Measurements from ENCODE around the gene FAM20A. TPM values are rescaled to one million over a fixed set of nuclear protein-coding genes. Genes with fewer than 3 reads are reported as not detected.

Gene FAM20A
- 10 to 100 TPM in 1 of 4 donors, 1 to 10 TPM in 3; 2.0 to 10.1 (median 3.7) TPM for total RNA-seq
- polyA plus RNA-seq, result 2.3 TPM
- long read RNA-seq, donor 1, transcript FAM20A-205 (11 exons, 2,955 nt), result major isoform, 5 of 9 reads
- long read RNA-seq, donor 1, partial matches to known transcripts, result 2 of 9 reads
- long read RNA-seq, donor 1, other reads (novel, unspliced or antisense), result 2 of 9 reads
- long read RNA-seq, donor 2, partial matches to known transcripts, result 1 of 2 reads
- long read RNA-seq, donor 2, other reads (novel, unspliced or antisense), result 0 of 2 reads
- long read RNA-seq, donor 3, partial matches to known transcripts, result 11 of 20 reads
- long read RNA-seq, donor 3, other reads (novel, unspliced or antisense), result 6 of 20 reads
- long read RNA-seq, donor 4, partial matches to known transcripts, result 0 of 1 reads
- long read RNA-seq, donor 4, other reads (novel, unspliced or antisense), result 1 of 1 reads

DNA sequence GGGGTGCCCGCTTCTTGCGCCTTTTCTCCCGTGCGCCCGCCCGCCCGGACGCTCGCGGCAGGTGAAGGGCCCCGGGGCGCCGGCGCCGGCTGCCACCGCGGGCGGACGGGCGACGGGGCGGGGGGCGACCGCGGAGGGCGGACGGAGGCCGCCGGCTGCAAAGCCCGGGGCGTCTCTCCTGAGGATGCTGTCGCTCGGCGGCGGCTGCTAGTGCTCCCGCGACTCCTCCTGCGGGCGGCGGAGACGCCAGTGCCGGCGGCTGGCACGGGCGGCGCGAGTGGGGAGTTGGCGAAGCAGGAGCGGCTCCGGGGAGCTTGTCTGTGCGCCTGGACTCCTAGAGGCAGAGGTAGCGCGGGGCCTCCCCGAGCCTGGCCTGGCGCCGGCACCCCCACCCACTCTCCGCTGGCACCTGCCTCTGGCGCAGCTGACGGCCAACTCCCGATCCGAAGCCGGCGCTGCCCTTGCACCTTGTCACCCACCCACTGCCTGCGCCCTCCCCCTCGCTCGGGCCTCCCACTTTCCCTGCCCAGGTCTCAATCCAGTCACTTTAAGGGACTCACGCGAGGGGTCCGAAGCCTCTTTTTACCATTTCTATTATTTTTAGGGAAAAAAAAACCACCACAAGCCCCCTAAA is at the start of gene FAM20A:
Gene FAM20A, minus strand, starts transcription at position 437 of the 634 bp plus-strand sequence. CDS start 701 bp downstream, outside the sequence.
- H3K27me3 ChIP-seq (ENCODE audit: control insufficient read depth, insufficient read depth), result no peaks in the 10 kb centered on the region
- 3% methylated on average over 56 of the region's 69 CpGs for WGBS
- ATAC-seq, result peak; percentile 54 to 73
- intact Hi-C loops (cut with DNase I), result no loop called here
- H3K4me3 ChIP-seq (ENCODE audit: low read length), result peak within 1 kb of the TSS; percentile 82
- peak; percentile 60 to 83 (median 78) for DNase-seq
- H3K4me1 ChIP-seq (ENCODE audit: control insufficient read depth, insufficient read depth, low read length), result no peaks in the 10 kb centered on the region
- peak within 1 kb of the TSS; percentile 19 for H3K27ac ChIP-seq (ENCODE audit: low read length)
- H3K9me3 ChIP-seq (ENCODE audit: control insufficient read depth, low read length), result no peaks in the 10 kb centered on the region

DNA sequence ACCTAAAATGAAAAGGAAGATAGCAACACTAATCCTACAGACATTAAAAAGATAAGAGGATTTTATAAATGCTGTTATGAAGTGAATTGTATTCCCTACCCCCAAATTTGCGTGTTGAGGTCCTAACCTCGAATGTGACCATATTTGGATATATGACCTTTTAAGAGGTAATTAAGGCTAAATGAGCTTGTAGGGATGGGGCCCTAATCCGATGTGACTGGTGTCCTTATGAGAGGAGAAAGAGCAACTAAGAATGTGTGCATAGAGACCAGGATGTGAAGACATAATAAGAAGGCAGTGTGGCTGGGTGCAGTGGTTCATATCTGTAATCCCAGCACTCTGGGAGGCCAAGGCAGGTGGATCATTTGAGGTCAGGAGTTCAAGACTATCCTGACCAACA is 48.2 kb upstream of the FAM20A start:
- 90% methylated on average over 3 of the region's 3 CpGs for WGBS

DNA sequence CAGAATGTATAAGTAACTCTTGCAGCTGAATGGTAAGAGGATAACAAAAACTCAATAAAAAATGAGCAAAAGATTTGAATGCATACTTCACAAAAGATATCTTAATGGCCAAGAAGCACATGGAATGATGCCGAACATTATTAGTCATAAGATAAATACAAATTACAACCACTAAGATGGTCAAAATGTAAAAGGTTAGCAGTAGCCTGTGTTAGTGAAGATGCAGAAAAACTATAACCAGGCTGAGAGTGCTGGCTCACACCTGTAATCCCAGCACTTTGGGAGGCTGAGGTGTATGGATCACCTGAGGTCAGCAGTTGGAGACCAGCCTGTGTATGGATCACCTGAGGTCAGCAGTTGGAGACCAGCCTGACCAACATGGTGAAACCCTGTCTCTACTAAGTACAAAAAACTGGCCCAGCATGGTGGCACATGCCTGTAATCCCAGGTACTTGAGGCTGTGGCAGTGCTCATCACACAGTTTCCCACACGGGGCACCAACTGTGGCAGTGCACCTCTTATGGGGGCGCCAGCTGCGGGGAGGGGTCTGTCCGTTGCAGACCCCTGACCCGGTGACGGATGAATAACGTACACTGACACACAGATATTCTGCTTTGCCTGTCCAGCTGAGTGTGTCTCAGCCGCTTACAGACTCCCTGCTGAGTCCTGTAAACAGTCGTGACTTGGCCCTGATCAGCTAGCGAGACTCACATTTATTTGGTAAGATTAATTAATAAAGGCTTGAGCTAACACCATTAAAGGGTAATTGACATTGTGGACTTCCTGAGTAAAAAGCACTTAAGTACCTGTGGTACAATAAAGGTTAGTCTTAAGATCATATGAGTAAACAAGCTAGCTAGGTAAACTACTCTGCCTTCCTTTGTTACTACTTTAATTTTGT is 45.7 kb upstream of the FAM20A start:
- ATAC-seq (no peak), DNase-seq (no peak)
- H3K27me3 ChIP-seq (ENCODE audit: control insufficient read depth, insufficient read depth), result no peaks in the 10 kb centered on the region
- H3K9me3 ChIP-seq (ENCODE audit: control insufficient read depth, low read length), result no peaks in the 10 kb centered on the region
- no peak overlapping the region for H3K27ac ChIP-seq (ENCODE audit: low read length)
- H3K4me3 ChIP-seq (ENCODE audit: low read length), result no peak overlapping the region
- intact Hi-C loops (cut with DNase I), result no loop called here
- 91% methylated on average over 11 of the region's 11 CpGs for WGBS
- H3K4me1 ChIP-seq (ENCODE audit: control insufficient read depth, insufficient read depth, low read length), result no peaks in the 10 kb centered on the region

More for the DNA sequence above, 48.2 kb upstream of the FAM20A start:
- Histone ChIP-seq H3K9me3 (ENCODE audit: control insufficient read depth, low read length) (no peaks in the 10 kb centered on the region), H3K4me1 (ENCODE audit: control insufficient read depth, insufficient read depth, low read length) (no peaks in the 10 kb centered on the region), H3K4me3 (ENCODE audit: low read length) (no peak overlapping the region), H3K27ac (ENCODE audit: low read length) (no peak overlapping the region), H3K27me3 (ENCODE audit: control insufficient read depth, insufficient read depth) (no peaks in the 10 kb centered on the region)
- DNase-seq (no peak), ATAC-seq (no peak)
- intact Hi-C loops (cut with DNase I), result no loop called here

DNA sequence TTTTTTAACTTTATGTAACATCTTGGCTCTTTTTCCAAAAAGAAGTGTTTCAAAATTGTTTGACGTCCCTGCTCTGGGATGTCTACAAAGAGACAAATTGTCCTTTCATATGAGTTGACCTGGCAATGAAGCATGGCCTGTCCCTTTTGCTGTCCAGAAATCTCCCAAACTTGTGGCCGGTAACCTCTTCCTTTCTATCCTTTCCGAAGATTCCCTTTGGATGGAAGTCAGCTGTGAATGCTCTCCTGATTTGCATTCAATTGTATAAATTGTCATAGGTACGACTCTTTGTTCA is 40.9 kb upstream of the FAM20A start:
- ATAC-seq (no peak), DNase-seq (no peak)
- WGBS, result 76% methylated on average over 4 of the region's 4 CpGs
- intact Hi-C loops (cut with DNase I), result no loop called here
- Histone ChIP-seq H3K27ac (ENCODE audit: low read length) (no peak overlapping the region), H3K9me3 (ENCODE audit: control insufficient read depth, low read length) (no peaks in the 10 kb centered on the region), H3K4me3 (ENCODE audit: low read length) (no peak overlapping the region), H3K4me1 (ENCODE audit: control insufficient read depth, insufficient read depth, low read length) (no peaks in the 10 kb centered on the region), H3K27me3 (ENCODE audit: control insufficient read depth, insufficient read depth) (no peaks in the 10 kb centered on the region)

DNA sequence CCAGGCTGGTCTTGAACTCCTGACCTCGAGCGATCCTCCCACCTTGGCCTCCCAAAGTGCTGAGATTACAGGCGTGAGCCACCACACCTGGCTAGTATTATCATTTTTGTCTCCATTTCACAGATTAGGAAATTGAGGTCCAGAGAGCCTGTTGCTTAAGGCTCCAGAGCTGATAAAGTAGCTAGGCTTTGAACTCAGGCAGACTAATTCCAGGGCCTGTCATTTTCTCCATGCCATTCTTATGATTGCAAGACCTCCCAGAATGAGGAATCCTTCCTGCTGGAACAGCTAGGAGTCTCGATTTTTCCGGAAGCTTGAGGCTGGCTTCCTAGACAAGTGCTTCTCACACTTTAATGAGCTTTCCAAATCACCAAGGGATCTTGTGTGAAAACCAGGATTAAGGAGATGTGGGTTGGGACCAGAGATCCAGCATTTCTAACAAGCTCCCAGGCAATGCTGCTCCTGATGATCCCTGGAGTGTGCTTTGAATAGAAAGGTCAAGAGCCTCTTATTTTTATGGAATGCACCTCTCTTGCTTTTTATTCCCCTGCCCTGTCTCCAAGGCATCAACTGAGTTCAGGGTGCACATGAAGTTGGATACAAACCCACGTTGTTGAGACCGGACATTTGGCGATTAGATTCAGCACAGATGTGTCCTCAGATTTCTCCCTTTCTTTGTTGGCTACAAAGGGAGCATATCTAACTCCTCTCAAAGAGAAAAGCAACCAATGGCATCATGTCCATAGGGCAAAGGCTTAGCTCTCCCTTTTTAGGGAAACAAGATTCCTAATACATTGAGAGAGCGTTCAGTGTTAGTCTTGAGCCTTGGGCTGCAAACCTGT is 40.3 kb upstream of the FAM20A start:
- intact Hi-C loops (cut with DNase I), result no loop called here
- Histone ChIP-seq H3K27ac (ENCODE audit: low read length) (no peak overlapping the region), H3K4me3 (ENCODE audit: low read length) (no peak overlapping the region), H3K4me1 (ENCODE audit: control insufficient read depth, insufficient read depth, low read length) (no peaks in the 10 kb centered on the region), H3K27me3 (ENCODE audit: control insufficient read depth, insufficient read depth) (no peaks in the 10 kb centered on the region), H3K9me3 (ENCODE audit: control insufficient read depth, low read length) (no peaks in the 10 kb centered on the region)
- DNase-seq (no peak), ATAC-seq (no peak)
- WGBS, result 75% methylated on average over 9 of the region's 9 CpGs

DNA sequence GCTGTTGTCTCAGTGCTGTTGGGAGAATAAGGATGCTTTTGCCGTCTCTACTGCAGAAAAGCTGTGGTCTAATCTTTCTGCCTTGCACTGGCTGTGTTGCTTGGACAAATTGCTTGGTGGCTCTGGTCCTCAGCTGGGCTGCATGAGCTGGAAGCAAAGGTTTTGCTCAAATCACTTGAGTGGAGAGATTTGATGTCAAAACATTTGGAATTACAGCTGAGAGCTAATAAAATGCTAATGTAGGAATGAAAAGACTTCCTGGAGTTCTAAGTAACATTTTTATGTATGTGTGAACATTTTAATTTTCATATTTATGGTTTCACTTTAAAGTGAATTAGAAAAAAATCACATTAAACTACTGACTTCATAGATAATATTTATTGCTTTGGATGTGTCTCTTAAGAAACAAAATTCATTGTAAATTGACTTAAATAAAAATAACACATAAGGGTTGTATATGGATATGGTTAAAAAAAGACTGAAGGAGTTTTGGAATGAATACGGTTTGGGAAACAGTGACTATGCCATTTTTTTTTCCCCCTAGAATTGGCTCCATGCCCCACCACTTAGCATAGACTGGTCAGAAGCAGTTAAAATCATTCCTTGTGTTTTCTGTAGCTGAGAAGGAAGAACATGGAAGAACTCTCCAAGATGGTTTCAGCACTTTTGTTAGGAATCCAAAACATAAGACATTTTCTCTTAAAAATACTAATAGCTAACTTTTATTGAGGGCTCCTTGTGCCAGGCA is 39.2 kb upstream of the FAM20A start:
- no peak overlapping the region for H3K27ac ChIP-seq (ENCODE audit: low read length)
- ATAC-seq (no peak), DNase-seq (no peak)
- no peaks in the 10 kb centered on the region for H3K9me3 ChIP-seq (ENCODE audit: control insufficient read depth, low read length)
- WGBS, result 40% methylated on average over 2 of the region's 2 CpGs
- no peak overlapping the region for H3K4me3 ChIP-seq (ENCODE audit: low read length)
- intact Hi-C loops (cut with DNase I), result no loop called here
- H3K27me3 ChIP-seq (ENCODE audit: control insufficient read depth, insufficient read depth), result no peaks in the 10 kb centered on the region
- H3K4me1 ChIP-seq (ENCODE audit: control insufficient read depth, insufficient read depth, low read length), result no peaks in the 10 kb centered on the region

DNA sequence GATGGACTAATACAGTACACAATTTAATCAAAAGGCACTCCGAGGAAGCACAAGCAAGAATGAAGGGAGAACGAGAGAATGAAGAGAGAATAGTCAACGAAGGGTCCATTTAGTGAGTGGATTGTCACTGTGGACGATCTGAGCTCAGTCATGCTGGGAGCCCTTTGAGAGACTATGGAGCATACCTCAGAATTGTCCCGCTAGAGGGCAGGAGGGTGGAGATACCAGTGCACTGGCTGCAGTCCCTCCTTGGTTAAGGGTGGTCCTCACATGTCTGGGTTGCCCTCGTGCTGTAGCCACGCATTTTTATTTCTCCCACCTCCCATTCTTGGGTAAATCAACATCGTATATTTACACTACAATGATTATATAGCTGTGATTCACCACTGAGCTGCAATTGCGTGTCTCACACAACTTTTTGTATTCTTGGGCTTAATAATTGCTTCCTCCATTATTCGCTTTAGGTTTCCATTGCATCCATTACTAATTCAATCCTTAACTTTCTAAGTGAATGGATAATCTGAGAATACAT is 33.2 kb upstream of the FAM20A start:
- no peaks in the 10 kb centered on the region for H3K4me1 ChIP-seq (ENCODE audit: control insufficient read depth, insufficient read depth, low read length)
- intact Hi-C loops (cut with DNase I), result loop anchor here in 1 of 4 donors (10.0 kb wide), 1 partner anchor 60 kb away; no protein-coding TSS in a partner anchor
- ATAC-seq (no peak), DNase-seq (no peak)
- 78% methylated on average over 10 of the region's 10 CpGs for WGBS
- H3K27me3 ChIP-seq (ENCODE audit: control insufficient read depth, insufficient read depth), result no peaks in the 10 kb centered on the region
- no peaks in the 10 kb centered on the region for H3K9me3 ChIP-seq (ENCODE audit: control insufficient read depth, low read length)
- H3K4me3 ChIP-seq (ENCODE audit: low read length), result no peak overlapping the region
- no peak overlapping the region for H3K27ac ChIP-seq (ENCODE audit: low read length)

DNA sequence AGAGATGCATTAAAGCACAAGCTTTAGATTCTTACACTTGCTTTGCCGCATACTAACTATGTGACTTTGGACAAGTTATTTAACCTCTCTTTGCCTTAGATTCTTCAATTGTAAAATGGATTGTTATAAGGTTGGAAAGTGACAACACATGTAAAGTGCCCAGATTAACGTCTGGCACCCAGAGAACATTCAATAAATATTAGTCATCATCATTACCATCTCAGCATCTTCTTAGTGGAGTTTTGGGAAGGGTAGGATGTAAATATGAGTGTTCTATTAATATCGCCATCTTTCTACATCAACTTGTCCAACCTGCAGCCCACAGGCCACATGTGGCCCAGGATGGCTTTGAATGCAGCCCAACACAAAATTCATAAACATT is 27.4 kb upstream of the FAM20A start:
- no peak for ATAC-seq
- WGBS, result 90% methylated on average over 3 of the region's 3 CpGs
- Histone ChIP-seq H3K27ac (ENCODE audit: low read length) (no peak overlapping the region), H3K27me3 (ENCODE audit: control insufficient read depth, insufficient read depth) (no peaks in the 10 kb centered on the region), H3K4me3 (ENCODE audit: low read length) (no peak overlapping the region), H3K9me3 (ENCODE audit: control insufficient read depth, low read length) (no peaks in the 10 kb centered on the region), H3K4me1 (ENCODE audit: control insufficient read depth, insufficient read depth, low read length) (no peaks in the 10 kb centered on the region)
- no peak for DNase-seq
- intact Hi-C loops (cut with DNase I), result no loop called here

DNA sequence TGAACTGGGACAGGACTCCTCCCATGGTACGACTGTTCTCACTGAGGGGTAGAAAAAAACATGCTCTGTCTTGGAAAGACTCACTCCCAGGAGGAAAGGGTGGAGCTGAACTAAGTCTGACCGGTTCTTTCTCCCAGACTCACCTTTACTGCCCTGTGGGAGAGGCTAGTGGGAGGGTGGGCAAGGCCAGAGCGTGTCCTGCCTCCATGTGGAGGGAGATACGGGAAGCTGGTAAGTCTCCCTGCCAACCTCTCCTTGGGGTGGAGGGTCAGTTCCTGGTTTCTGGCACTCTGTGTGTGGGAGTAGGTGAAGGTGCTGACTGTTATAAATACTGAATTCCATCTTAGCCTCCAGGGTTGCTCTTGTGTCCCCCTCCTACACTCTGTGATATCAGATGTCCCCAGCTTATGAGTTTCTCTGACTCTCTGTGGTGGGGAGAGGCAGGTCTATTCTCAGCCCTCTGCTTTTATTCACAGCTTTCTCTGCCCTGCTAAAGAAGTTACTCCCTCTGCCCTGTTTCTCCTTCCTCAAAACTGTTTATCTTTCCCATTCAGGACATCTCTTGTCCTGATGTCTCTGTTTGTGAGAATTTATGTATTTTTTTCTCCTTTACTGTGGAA is 26.9 kb upstream of the FAM20A start:
- ATAC-seq (peak; percentile 62 to 92), DNase-seq (no peak)
- intact Hi-C loops (cut with DNase I), result no loop called here
- 35% methylated on average over 4 of the region's 4 CpGs for WGBS
- no peaks in the 10 kb centered on the region for H3K4me1 ChIP-seq (ENCODE audit: control insufficient read depth, insufficient read depth, low read length)
- no peaks in the 10 kb centered on the region for H3K9me3 ChIP-seq (ENCODE audit: control insufficient read depth, low read length)
- no peak overlapping the region for H3K4me3 ChIP-seq (ENCODE audit: low read length)
- no peak overlapping the region for H3K27ac ChIP-seq (ENCODE audit: low read length)
- H3K27me3 ChIP-seq (ENCODE audit: control insufficient read depth, insufficient read depth), result no peaks in the 10 kb centered on the region
